Measurements from ENCODE around the gene SERPINB11.
"Not testable (repeated sequence)": the region's sequence is repeated elsewhere in the genome, so short reads cannot be mapped to it uniquely, and the experiment has no call there.

SERPINB11 gene, protein sequence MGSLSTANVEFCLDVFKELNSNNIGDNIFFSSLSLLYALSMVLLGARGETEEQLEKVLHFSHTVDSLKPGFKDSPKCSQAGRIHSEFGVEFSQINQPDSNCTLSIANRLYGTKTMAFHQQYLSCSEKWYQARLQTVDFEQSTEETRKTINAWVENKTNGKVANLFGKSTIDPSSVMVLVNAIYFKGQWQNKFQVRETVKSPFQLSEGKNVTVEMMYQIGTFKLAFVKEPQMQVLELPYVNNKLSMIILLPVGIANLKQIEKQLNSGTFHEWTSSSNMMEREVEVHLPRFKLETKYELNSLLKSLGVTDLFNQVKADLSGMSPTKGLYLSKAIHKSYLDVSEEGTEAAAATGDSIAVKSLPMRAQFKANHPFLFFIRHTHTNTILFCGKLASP

DNA sequence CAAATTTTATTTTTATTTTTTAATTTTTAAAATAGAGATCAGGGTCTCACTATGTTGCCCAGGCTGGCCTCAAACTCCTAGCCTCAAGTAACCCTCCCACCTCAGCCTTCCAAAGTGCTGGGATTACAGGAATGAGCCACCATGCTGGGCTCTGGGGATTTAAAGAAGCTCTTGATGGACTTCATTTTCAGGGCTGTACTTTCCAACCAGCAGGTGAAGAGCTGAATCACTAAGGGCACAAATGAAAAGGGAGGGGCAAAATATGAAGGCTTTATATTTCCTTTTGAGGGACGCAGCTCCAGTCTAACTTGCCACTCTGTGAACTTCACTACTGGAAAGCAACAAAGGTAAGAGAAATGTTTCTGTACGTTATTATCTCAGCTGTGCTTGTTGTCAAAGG is at the start of gene SERPINB11:
TSS of gene SERPINB11 (plus strand) at position 301 of the 400 bp plus-strand sequence. CDS start 7,234 bp downstream, outside the sequence.
- no peak for DNase-seq

DNA sequence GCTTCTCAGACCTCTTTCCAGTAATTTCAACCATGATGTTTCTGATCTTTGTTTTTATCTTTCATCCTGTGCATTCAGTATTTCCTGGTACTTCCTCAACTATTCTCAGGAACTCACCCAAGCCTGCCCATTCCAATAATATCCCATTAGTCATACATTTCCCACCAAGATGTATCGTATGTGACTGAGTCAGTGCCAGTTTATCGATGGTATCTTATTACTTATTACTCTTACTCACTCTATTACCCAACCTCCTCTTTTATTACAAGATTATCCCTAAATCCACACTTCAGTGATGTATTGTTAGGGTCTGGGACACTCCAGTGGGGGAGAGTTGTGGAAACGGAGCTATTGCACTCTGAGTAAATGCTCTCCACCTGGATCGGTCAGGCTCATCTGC is 43.8 kb upstream of the SERPINB11 start:
- DNase-seq = not testable (repeated sequence)

- DNase-seq = not testable (repeated sequence)
Measured at GRCh38 chr18:63661750-63662149, 41.0 kb upstream of the SERPINB11 start, which contains the start of gene SERPINB3. Gene SERPINB3, minus strand, starts transcription at chr18:63661893. Its CDS starts 677 bp downstream, at chr18:63661216.

DNA sequence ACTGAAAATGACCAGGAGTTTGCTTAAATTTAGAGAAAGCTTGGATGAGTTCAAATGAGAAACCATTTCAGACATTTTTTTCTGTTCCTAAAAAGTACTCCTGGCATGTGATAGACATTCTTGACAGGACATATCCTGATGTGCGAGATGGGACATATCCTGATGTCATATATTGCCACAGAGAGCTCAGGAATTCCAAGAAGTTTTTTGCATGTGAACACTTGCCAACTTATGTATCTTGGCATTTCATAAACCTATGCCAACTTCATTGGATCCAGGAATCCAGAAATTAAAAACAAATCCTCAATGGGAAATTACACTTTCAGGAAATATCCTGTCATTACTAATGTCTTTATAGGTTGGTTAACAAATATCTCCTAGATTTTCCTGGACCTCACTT is 38.2 kb upstream of the SERPINB11 start:
- no peak for DNase-seq

- DNase-seq = no peak
Measured at GRCh38 chr18:63676526-63677323, 26.0 kb upstream of the SERPINB11 start.

DNA sequence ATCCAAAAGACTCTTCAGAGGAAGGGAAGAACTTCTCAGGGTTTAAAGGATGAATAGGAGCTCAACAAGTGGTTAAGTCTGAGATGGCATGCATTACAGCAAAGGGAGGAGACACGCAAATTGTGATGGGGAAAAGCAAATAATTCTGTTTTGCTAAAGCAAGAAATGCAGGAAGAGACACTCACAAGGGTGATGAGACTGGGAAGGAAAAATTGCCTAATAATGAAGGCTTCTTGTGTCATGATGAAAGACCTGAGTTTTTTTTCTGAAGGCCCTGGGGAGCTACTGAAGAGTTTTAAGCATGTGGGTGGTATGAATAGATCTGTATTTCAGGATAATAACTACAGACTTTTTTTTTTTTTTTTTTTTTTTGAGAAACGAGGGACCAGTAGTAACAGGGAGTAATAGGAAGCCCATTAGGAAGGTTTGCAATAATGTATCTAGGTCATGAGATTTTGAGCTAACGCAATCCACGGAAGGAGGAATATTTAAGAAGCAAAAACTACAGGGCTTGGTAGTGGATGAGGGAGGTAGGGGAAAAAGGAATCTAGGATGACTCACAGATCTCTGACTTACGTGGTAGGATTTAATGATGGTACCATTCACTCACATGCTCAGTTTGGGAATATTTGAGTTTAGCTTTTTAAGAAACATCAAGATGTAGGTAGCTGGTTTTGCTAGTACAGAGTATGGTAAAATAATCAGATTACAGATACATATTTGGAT is 25.1 kb upstream of the SERPINB11 start:
- DNase-seq = no peak

DNA sequence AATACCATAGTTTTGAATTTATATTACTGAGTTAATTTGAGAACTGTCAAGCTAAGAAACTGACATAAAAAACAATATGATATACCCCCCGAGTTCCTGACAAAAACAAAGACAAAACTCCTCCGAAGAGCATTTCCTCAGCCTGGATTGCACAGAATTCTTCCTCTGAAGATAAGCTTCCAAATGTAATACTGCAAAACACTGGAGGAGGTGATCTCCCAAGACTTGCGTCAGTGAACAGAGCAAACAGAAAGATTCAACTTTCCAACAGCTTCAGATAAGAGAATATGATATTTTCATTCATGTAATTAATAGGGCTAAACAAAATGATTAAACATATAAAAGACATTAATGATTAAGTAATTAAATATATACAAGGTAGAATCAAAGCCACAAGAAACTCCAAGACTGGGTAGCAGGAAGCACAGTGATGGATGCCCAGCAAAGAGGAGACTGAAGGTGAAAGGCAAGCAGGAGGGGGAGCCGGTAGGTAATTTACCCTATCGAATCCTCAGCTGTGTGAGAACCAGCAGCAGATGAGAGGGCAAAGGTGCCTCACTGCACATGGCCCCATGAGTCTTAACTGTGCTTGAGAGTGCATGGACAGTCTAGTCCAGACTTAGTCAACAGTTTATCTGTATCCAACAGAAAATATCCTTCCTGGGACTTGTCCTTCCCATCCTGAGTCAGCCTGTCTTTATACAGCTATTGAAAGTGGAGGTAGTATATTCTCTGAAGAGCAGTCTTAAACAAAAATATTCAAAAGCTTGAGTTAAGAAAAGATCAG is 22.7 kb upstream of the SERPINB11 start:
- DNase-seq = no peak

GRCh38 chr18:63681449-63682340 is 21.1 kb upstream of the SERPINB11 start:
- no peak for DNase-seq

GRCh38 chr18:63683152-63683551 is 19.6 kb upstream of the SERPINB11 start:
- DNase-seq = peak; percentile 25

DNA sequence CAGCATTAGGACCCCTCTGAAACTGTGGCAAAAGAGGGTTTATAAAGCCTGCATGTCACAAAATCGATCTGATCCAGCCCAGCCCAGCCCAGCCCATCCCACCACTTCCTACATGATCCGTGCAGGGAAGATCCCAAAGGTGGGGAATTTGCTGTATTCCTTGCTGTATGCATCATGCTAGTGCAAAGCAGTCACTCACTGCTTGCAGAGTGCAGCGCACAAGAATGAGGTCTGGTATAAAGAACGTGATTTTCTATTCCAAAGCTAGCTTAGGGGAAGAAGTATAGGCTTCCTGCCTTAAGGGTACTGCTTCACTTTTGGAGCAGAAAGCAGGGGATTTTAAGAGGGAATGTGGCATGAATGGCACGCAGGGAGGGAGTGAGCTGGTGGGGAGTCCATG is 18.9 kb upstream of the SERPINB11 start:
- DNase-seq = no peak

- DNase-seq = no peak
Measured at GRCh38 chr18:63684718-63685117, 18.0 kb upstream of the SERPINB11 start.

DNA sequence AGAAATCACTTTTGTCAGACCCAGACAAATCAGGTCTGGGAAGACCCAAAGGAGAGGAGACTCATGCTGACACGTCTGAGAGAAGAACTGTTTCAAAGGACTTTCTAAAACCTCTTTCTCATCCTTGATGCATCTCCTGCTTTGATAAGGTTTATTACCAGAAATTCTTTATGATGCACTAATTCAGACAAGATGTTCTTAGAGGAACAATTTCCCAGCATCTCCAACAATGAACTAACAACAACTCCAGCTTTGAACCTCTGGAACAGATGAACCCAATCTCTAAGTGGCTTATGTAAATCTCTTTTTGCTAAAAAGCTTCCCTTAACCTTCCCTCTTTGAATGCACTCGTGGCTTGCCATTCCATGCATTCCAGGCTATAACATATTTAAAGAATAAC is 15.9 kb upstream of the SERPINB11 start:
- no peak for DNase-seq

DNA sequence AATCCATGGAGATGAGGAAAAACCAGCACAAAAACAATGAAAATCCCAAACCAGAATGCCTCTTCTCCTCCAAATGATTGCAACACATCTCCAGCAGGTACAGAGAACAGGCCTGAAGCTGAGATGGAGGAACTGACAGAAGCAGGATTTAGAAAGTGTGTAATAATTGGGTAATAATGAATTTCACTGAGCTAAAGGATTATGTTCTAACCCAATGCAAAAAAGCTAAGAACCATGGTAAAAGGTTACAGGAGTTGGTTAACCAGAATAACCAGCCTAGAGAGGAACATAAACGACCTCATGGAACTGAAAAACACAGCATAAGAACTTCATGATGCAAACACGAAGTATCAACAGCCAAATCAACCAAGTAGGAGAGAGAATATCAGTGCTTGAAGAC is 13.7 kb upstream of the SERPINB11 start:
- no peak for DNase-seq

DNA sequence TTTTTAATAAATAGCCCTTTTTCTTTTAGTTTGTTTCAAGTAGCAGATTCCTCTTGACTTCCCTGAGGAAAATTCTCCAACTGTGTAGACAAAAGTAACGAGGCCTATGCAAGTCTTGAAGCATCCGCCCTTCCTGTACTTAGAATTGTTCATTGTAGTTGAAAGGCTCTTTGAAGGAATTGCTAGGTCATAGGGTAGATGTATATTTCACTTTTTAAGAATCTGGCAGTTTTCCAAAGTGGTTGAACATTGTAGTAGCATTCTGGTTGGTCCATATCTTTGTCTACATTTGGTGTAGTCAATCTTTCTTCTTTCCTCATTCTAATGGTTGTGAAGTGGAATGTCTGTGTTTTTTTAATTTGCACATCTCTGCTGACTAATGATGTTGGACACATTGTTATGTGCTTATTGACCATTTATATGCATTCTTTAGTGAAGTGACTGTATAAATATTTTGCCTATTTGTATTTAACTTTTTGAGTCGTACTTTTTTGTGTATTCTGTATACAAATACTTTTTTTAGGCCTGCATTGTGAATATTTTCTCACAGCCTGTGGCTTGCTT is 5.6 kb upstream of the SERPINB11 start:
- DNase-seq = peak; percentile 26

DNA sequence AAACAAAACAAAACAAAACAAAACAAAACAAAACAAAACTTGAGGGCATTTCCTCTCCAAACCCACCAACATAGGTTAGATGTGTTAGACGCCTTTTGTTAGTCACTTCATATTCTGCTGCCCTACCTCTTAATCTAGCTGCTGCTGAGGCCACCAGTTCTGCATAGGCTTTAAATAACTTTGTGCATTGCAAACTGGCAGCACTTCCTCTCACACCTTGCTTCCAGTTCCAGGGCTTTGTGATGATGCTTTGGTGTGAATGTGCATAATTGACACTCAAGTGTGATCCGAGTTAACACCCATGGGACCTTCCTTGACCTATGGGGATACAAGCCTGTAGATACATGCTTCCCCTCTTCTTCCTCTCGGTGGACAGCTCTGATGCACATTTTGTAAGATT is 2.3 kb upstream of the SERPINB11 start:
- DNase-seq = no peak

- DNase-seq = no peak
Measured at GRCh38 chr18:63701952-63702351, 808 bp upstream of the SERPINB11 start.

DNA sequence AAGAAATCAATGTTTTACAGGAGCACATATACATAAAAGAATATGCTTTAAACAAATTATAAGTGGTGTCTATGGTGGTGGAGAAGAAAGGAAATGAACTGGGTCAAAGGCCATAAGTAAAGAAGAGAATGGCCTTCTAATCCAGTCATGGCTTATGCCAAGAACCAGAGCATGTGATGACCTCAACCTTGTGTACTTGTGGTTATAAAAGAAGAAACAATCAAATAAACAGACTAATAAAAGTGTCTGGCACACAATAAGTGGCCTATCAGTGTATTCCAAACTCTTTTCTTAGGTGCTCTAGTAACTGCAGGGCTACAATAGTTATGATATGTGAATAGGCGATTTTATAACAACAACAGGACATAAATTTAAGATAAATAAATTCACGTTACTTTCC is 2.6 kb downstream of the SERPINB11 start:
- no peak for DNase-seq

GRCh38 chr18:63707816-63708215 is 5.1 kb downstream of the SERPINB11 start:
- DNase-seq = no peak

DNA sequence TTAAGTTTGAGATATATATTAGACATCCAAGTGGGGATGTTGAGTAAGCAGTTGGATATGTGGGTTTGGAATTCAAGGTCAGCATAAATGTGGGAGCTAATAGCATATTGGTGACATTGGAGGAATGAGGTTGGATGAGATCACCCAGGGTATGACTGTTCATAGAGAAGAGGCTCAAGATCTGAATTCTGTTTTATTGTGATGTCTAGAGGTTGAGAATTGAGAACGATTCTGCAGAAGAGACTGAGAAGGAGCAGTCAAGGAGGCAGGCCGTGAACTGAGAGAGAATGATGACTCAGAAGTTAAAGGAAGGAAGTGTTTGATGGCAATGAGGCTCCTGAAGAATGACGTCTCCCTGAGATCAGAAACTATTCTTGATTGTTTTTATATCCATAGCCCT is 5.9 kb downstream of the SERPINB11 start:
- no peak for DNase-seq

DNA sequence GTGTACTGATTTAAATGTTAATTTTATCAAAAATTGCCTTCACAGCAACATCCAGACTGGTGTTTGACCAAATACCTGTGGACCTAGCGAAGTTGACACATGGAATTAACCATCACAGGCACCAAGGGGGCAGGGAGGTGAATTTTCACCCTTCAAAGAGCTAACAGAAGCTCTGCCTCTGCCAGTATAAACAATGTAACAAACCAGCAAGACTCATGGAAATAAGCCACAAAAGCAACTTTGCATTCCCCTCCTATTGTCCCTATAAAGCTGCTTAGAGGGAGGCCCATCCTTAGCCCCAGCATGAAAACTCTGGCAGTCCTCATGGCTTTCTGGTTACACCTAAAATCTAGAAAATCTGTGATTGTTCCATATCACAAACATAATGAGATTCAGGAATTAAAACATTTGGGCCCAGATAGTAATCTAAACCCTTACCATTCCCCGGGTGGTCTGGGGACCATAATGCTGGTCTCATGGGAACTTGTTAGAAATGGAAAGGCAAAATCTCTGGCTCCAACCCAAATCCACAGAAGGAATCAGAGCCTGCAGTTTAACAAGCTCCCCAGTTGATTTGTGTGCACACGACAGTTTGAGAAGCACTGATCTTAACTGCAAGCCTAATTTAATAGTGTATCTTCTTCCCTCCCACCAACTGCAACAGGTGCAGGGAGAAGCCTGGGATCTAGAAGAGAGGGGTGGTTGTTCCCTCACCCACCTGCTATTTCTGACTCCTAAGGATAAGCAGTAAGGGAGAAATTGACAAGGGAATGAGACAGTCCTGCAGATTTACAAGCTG is 23.1 kb downstream of the SERPINB11 start:
- peak; percentile 6 for DNase-seq

Data from eye (tissue), 1 donor.